OCI-LY3 (cell line): ENCODE results near the gene PLCB1.
"Not testable (repeated sequence)": the region's sequence is repeated elsewhere in the genome, so short reads cannot be mapped to it uniquely, and the experiment has no call there.

Experiments
- H2AFZ ChIP-seq: fragments of 200-600, 300-600 bp; shearing (Covaris generic); 2 replicates; pipeline ENCODE4 v1.6.0; 2014; ENCODE audit warnings: antibody characterized with exemption, low read depth, low read length
- H3K27ac ChIP-seq: fragments of 200-600, 300-600 bp; sonication (generic); 2 replicates; pipeline ENCODE4 v1.5.1; 2014; ENCODE audit warnings: mild to moderate bottlenecking, low read length, moderate library complexity, mixed read lengths
- H3K27me3 ChIP-seq: fragments of 200-600, 300-600 bp; sonication (generic); 2 replicates; pipeline ENCODE4 v1.6.1; 2014; ENCODE audit warnings: low read depth, low read length, mixed read lengths
- H3K36me3 ChIP-seq: fragments of 200-600, 300-600 bp; sonication (generic); replicated peaks from 2 replicates; pipeline ENCODE3; 2014; ENCODE audit warnings: low read depth, low read length, mixed read lengths
- H3K4me1 ChIP-seq: fragments of 300-600, 200-600 bp; sonication (generic); 2 replicates; pipeline ENCODE4 v1.6.1; 2014; ENCODE audit warnings: low read length, mixed read lengths
- H3K4me2 ChIP-seq: fragments of 200-600, 300-600 bp; sonication (generic); 2 replicates; pipeline ENCODE4 v1.6.1; 2014; ENCODE audit warnings: low read length, mixed read lengths
- H3K4me3 ChIP-seq: fragments of 300-600, 200-600 bp; sonication (generic); 2 replicates; pipeline ENCODE4 v1.5.1; 2014; ENCODE audit warnings: antibody characterized with exemption, mild to moderate bottlenecking, low read length, moderate library complexity
- H3K79me2 ChIP-seq: fragments of 300-600, 200-600 bp; shearing (Covaris generic); 2 replicates; pipeline ENCODE4 v1.6.1; 2014; ENCODE audit warnings: mild to moderate bottlenecking, low read length, mixed read lengths
- H3K9ac ChIP-seq: fragments of 300-600, 200-600 bp; shearing (Covaris generic); 2 replicates; pipeline ENCODE4 v1.6.0; 2014; ENCODE audit warnings: mild to moderate bottlenecking, low read length, moderate library complexity
- H3K9me3 ChIP-seq: fragments of 200-600, 300-600 bp; shearing (Covaris generic); 2 replicates; pipeline ENCODE4 v1.6.1; 2014; ENCODE audit warnings: low read length, mixed read lengths; ENCODE audit not compliant: insufficient read depth
- H4K20me1 ChIP-seq: fragments of 200-600, 300-600 bp; sonication (generic); 2 replicates; pipeline ENCODE4 v1.6.1; 2016; ENCODE audit warnings: low read length, mixed read lengths; ENCODE audit not compliant: insufficient read depth
- CTCF ChIP-seq: fragments of 200-600, 300-600 bp; sonication (generic); IDR thresholded peaks from 2 replicates; pipeline ENCODE4 v1.5.1; 2014; ENCODE audit warnings: antibody characterized with exemption, low read length, low read depth
- EZH2phosphoT487 ChIP-seq: fragments of 200-600 bp; shearing (Covaris generic); IDR thresholded peaks from 2 replicates; pipeline ENCODE4 v1.6.1; 2018; ENCODE audit warnings: antibody characterized with exemption, mixed run types, low read depth

PLCB1 gene

GRCh38 chr20:8457978-8458377, 325.9 kb downstream of the PLCB1 start:
- H2AFZ ChIP-seq: no peak overlapping the region
- H3K4me2 ChIP-seq: no peak overlapping the region
- no peaks in the 10 kb centered on the region for H3K36me3 ChIP-seq
- H3K4me1 ChIP-seq: no peaks in the 10 kb centered on the region
- TF ChIP-seq CTCF (no peak), EZH2phosphoT487 (no peak)
- H4K20me1 ChIP-seq: no peaks in the 10 kb centered on the region
- H3K79me2 ChIP-seq: no peaks in the 10 kb centered on the region
- H3K27ac ChIP-seq: no peak overlapping the region
- no peak overlapping the region for H3K4me3 ChIP-seq
- no peaks in the 10 kb centered on the region for H3K9me3 ChIP-seq
- no peaks in the 10 kb centered on the region for H3K27me3 ChIP-seq
- H3K9ac ChIP-seq: no peak overlapping the region

GRCh38 chr20:8461186-8461585, 329.1 kb downstream of the PLCB1 start:
- H3K79me2 ChIP-seq: no peaks in the 10 kb centered on the region
- no peak overlapping the region for H3K9ac ChIP-seq
- no peak overlapping the region for H2AFZ ChIP-seq
- TF ChIP-seq EZH2phosphoT487 (no peak), CTCF (no peak)
- no peaks in the 10 kb centered on the region for H4K20me1 ChIP-seq
- H3K9me3 ChIP-seq: no peaks in the 10 kb centered on the region
- no peaks in the 10 kb centered on the region for H3K4me1 ChIP-seq
- H3K27ac ChIP-seq: no peak overlapping the region
- H3K4me2 ChIP-seq: no peak overlapping the region
- H3K36me3 ChIP-seq: no peaks in the 10 kb centered on the region
- no peaks in the 10 kb centered on the region for H3K27me3 ChIP-seq
- no peak overlapping the region for H3K4me3 ChIP-seq

- Histone ChIP-seq H3K9ac (no peak overlapping the region), H4K20me1 (no peaks in the 10 kb centered on the region), H3K27ac (no peak overlapping the region), H2AFZ (no peak overlapping the region), H3K36me3 (no peaks in the 10 kb centered on the region), H3K4me3 (no peak overlapping the region), H3K27me3 (no peaks in the 10 kb centered on the region), H3K79me2 (no peaks in the 10 kb centered on the region), H3K4me2 (no peak overlapping the region), H3K4me1 (no peaks in the 10 kb centered on the region), H3K9me3 (no peaks in the 10 kb centered on the region)
- TF ChIP-seq CTCF: no peak
- no peak for TF ChIP-seq EZH2phosphoT487
Observed at GRCh38 chr20:8464368-8464767, 332.3 kb downstream of the PLCB1 start.

- not testable (repeated sequence) for H3K27ac ChIP-seq, H3K4me2 ChIP-seq, H3K27me3 ChIP-seq, H2AFZ ChIP-seq, H3K4me3 ChIP-seq, H3K36me3 ChIP-seq, H4K20me1 ChIP-seq, H3K9ac ChIP-seq, H3K9me3 ChIP-seq, H3K79me2 ChIP-seq, H3K4me1 ChIP-seq
Observed at GRCh38 chr20:8466781-8467180, 334.7 kb downstream of the PLCB1 start.

- Histone ChIP-seq H3K36me3 (no peaks in the 10 kb centered on the region), H3K9ac (no peak overlapping the region), H3K9me3 (no peaks in the 10 kb centered on the region), H3K79me2 (no peaks in the 10 kb centered on the region), H2AFZ (no peak overlapping the region), H3K4me3 (no peak overlapping the region), H3K4me2 (no peak overlapping the region), H3K27me3 (no peaks in the 10 kb centered on the region), H3K4me1 (no peaks in the 10 kb centered on the region), H3K27ac (no peak overlapping the region), H4K20me1 (no peaks in the 10 kb centered on the region)
- TF ChIP-seq CTCF (no peak), EZH2phosphoT487 (no peak)
Observed at GRCh38 chr20:8470156-8470555, 338.1 kb downstream of the PLCB1 start.
